Measurements from ENCODE around the gene WNT4.
A peak's percentile ranks its signal among the peaks of the same experiment; 100 is the strongest.

The WNT4 gene

DNA sequence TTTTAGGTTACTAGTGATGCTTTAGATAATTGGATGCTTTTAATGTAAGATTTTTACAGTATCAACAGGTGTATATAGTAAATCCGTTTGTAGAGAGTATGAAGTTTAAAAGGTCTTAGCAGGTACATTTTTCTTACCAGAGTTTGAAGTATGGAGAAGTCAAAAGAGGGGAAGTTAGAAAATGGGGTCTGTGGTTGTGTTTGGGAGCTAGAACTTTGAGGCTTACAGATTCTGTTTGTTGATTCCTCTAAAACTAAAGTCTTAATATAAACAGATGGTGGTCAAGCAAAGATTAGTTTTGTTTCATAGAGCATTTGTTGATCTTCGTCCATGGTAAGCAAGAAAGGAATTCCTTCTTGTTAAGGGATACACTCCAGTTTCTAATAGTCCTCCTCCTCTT is 54.6 kb downstream of the WNT4 start:
- Histone ChIP-seq H3K4me3 (ENCODE audit: low read depth, low read length, poor library complexity, severe bottlenecking) (no peak overlapping the region), H3K9me3 (ENCODE audit: low read length) (no peaks in the 10 kb centered on the region), H3K79me2 (ENCODE audit: insufficient read depth, low read length) (peaks cover 57% of the 10 kb centered on the region), H3F3A (ENCODE audit: insufficient read depth, low read length) (no peaks in the 10 kb centered on the region), H4K20me1 (ENCODE audit: insufficient read depth, low read length) (peaks cover 9% of the 10 kb centered on the region), H3K9ac (ENCODE audit: low read length) (no peak overlapping the region), H3K4me2 (ENCODE audit: low read length) (no peak overlapping the region), H3K27ac (ENCODE audit: low read depth, low read length, poor library complexity, severe bottlenecking) (no peak overlapping the region), H3K9me2 (ENCODE audit: low read depth, low read length) (no peaks in the 10 kb centered on the region), H3K36me3 (ENCODE audit: insufficient read depth, low read length) (peaks cover 93% of the 10 kb centered on the region), H3K4me1 (ENCODE audit: insufficient read depth, low read length, severe bottlenecking) (peaks cover 24% of the 10 kb centered on the region), H3K27me3 (ENCODE audit: insufficient read depth, low read length) (no peaks in the 10 kb centered on the region), H2AFZ (ENCODE audit: low read length) (no peak overlapping the region)
- TF ChIP-seq CTCF (IDR thresholded peaks at IDR 0.05; ENCODE audit: low read length), result no peak

DNA sequence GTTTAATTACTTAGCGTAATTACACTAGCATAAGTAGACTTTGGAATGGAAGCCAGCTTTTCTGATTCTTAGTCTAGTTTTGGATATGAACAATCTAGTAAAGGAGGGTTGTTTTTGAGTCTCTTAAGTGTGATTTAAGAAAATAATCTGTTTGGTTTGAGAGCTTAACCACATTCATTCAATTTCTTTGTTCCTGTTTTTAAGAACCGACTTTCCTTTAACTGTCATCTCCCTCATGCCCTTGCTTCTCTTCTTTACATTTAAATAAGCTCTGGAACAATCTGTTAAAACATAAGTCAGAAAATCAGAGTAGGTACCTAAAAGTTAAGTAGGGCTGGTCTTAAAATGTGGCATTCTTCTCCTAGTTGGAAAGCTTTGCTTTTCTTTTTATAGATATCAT is 62.7 kb downstream of the WNT4 start:
- H2AFZ ChIP-seq (ENCODE audit: low read length), result no peak overlapping the region
- H4K20me1 ChIP-seq (ENCODE audit: insufficient read depth, low read length), result no peaks in the 10 kb centered on the region; the same call in 1 of the 2 replicates
- H3K4me2 ChIP-seq (ENCODE audit: low read length), result no peak overlapping the region

DNA sequence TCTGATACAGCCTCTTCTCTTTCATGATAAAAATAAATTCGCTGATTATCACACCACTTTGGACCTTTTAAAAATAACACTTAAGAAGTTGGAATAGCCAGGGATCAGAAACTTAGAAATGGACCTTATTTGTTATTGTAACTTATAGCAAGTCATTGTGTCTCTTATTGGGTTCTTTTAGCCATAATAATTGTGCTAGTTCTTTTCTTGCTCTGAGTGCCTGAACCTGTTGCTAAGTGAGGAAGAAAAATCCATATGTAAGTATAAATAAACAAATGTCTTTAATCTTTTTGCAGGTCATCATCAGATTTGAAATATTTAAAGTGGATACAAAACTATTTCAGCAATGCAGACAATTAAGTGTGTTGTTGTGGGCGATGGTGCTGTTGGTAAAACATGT is 64.8 kb downstream of the WNT4 start:
- Histone ChIP-seq H3K4me1 (ENCODE audit: insufficient read depth, low read length, severe bottlenecking) (peaks cover 47% of the 10 kb centered on the region), H3K4me3 (ENCODE audit: low read depth, low read length, poor library complexity, severe bottlenecking) (no peak overlapping the region), H3K36me3 (ENCODE audit: insufficient read depth, low read length) (peaks cover 82% of the 10 kb centered on the region), H3K27ac (ENCODE audit: low read depth, low read length, poor library complexity, severe bottlenecking) (no peak overlapping the region), H3K9ac (ENCODE audit: low read length) (no peak overlapping the region), H4K20me1 (ENCODE audit: insufficient read depth, low read length) (no peaks in the 10 kb centered on the region; the same call in 1 of the 2 replicates), H3K79me2 (ENCODE audit: insufficient read depth, low read length) (peaks cover 73% of the 10 kb centered on the region), H2AFZ (ENCODE audit: low read length) (no peak overlapping the region), H3K27me3 (ENCODE audit: insufficient read depth, low read length) (no peaks in the 10 kb centered on the region), H3F3A (ENCODE audit: insufficient read depth, low read length) (no peaks in the 10 kb centered on the region), H3K9me3 (ENCODE audit: low read length) (no peaks in the 10 kb centered on the region), H3K9me2 (ENCODE audit: low read depth, low read length) (no peaks in the 10 kb centered on the region), H3K4me2 (ENCODE audit: low read length) (0 out of 2 replicates have a peak overlapping the region, but pooled peaks have one; percentile 9)
- TF ChIP-seq EZH2 (IDR thresholded peaks at IDR 0.05; ENCODE audit: borderline replicate concordance, low read length), result no peak
- no peak for TF ChIP-seq CTCF (IDR thresholded peaks at IDR 0.05; ENCODE audit: low read length)

More for the DNA sequence above, 62.7 kb downstream of the WNT4 start:
- Histone ChIP-seq H3K36me3 (ENCODE audit: insufficient read depth, low read length) (peaks cover 94% of the 10 kb centered on the region), H3K4me1 (ENCODE audit: insufficient read depth, low read length, severe bottlenecking) (peaks cover 35% of the 10 kb centered on the region), H3K27me3 (ENCODE audit: insufficient read depth, low read length) (no peaks in the 10 kb centered on the region), H3K9me2 (ENCODE audit: low read depth, low read length) (no peaks in the 10 kb centered on the region), H3F3A (ENCODE audit: insufficient read depth, low read length) (no peaks in the 10 kb centered on the region), H3K27ac (ENCODE audit: low read depth, low read length, poor library complexity, severe bottlenecking) (peak overlapping the region; percentile 24), H3K4me3 (ENCODE audit: low read depth, low read length, poor library complexity, severe bottlenecking) (no peak overlapping the region), H3K79me2 (ENCODE audit: insufficient read depth, low read length) (peaks cover 66% of the 10 kb centered on the region), H3K9me3 (ENCODE audit: low read length) (no peaks in the 10 kb centered on the region), H3K9ac (ENCODE audit: low read length) (no peak overlapping the region)
- no peak for TF ChIP-seq EZH2 (IDR thresholded peaks at IDR 0.05; ENCODE audit: borderline replicate concordance, low read length)
- TF ChIP-seq CTCF (IDR thresholded peaks at IDR 0.05; ENCODE audit: low read length), result no peak

Measured in OCI-LY1 (cell line).